AG09309 (cell line): Measurements from ENCODE around the gene MT1B.
"Not testable (repeated sequence)": the region's sequence is repeated elsewhere in the genome, so short reads cannot be mapped to it uniquely, and the experiment has no call there.

Experiments
- DNase-seq: peaks from one replicate; pipeline ENCODE4 v3.0.0-alpha.2; 2010; ENCODE audit warnings: low read depth
- H3K4me3 ChIP-seq: 2 replicates; pipeline ENCODE4 v1.5.1; 2011; ENCODE audit warnings: mild to moderate bottlenecking, low read depth, low read length, moderate library complexity; ENCODE audit not compliant: control insufficient read depth
- TF ChIP-seq, protein P1 (sequence below): IDR thresholded peaks from 2 replicates; pipeline ENCODE4 v1.5.1; 2011; ENCODE audit warnings: mild to moderate bottlenecking, low read depth, low read length, inconsistent platforms; ENCODE audit not compliant: insufficient read depth, control insufficient read depth; ENCODE audit errors: missing control alignments

MT1B gene

DNA sequence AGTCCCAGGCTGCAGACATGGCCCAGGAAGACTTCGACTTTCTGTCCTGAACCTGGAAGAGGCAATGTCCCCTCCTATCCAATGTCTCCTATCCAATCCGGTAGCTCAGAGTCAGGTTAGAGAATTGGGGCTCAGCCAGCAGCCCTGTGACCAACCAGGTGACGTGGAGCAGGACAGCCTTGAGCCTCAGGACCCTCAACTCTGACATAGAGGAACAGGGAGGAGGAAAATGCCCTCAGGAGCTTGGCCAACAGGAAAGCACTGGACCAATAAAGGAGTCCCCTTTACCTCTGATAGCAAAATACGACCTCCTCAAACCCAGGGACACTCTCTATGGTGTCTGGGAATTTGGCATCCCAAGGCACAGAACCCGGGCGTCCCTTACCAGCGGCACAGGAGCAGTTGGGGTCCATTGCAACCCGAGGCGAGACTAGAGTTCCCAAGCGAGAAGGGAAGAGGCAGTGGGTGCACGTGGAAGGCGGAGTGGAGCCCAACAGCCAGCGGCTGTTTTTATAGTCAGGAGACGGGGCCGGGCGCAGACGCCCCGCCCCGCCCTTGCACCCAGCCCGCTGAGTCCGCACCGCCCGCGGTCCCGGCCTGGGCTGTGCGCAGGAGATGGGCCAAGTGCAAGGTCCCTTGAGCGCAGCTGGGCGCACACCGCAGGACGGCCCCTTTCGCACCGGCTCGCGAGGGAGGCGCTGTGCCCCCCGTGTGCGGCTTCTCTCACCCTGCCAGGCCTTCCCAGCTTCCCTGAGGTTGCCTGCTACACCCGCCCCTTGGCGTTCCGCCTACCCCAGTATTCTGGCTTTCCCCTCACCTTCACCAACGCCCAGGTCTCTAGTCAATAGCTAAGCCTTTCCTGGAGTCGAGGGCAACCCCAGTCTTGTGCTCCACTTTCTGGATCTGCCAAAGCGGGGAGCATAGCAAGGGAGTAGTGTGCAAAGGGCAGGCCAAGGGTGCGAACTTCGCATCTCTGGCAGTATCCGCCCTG, 16.2 kb downstream of the MT1B start, which contains the start of gene MT1G:
Gene MT1G (minus strand): TSS at position 485 of the 991 bp plus-strand sequence. CDS start 72 bp downstream, at position 413.
- DNase-seq: no peak
- TF ChIP-seq, protein P1, sequence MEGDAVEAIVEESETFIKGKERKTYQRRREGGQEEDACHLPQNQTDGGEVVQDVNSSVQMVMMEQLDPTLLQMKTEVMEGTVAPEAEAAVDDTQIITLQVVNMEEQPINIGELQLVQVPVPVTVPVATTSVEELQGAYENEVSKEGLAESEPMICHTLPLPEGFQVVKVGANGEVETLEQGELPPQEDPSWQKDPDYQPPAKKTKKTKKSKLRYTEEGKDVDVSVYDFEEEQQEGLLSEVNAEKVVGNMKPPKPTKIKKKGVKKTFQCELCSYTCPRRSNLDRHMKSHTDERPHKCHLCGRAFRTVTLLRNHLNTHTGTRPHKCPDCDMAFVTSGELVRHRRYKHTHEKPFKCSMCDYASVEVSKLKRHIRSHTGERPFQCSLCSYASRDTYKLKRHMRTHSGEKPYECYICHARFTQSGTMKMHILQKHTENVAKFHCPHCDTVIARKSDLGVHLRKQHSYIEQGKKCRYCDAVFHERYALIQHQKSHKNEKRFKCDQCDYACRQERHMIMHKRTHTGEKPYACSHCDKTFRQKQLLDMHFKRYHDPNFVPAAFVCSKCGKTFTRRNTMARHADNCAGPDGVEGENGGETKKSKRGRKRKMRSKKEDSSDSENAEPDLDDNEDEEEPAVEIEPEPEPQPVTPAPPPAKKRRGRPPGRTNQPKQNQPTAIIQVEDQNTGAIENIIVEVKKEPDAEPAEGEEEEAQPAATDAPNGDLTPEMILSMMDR: no peak
- H3K4me3 ChIP-seq: no peak within 1 kb of the TSS

DNA sequence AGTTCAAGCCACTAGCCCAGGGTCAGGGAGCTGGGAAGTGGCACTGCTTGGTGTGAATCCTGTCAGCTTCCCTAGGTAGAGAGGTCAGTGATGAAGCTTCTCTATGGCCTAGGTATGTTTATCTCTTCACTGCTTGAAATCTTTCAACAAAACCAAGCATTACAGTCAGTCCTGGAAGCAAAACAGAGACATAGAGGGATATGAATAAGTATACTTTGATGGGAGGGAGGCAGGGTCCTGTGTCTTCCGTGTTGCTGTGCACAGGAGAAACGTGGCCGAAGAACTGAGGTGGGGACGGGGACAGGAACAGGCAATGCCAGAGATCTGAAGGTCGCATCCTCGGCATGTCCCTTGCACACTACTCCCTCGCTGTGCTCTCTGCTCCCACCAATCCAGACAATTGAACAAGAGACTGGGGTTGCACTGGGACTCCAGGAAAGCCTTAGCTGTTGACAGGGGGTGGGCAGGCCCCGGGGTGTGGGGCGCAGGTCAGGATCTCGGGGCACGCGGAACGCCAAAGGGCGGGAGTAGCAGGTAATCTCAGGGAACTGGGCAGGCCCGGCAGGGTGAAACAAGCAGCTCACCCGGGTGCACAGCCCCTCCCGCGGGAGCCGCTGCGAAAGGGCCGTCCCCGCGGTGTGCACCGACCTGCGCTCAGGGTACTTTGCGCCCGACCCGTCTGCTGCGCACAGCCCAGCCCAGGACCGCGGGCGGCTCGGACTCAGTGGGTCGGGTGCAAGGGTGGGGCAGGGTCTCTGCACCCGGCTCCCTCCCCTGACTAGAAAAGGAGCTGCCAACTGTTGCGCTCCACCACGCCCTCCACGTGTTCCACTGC, 17.5 kb downstream of the MT1B start, which contains the start of gene MT1H:
Gene MT1H (plus strand): TSS at position 810 of the 835 bp plus-strand sequence. CDS start 71 bp downstream, outside the sequence.
- H3K4me3 ChIP-seq: no peak within 1 kb of the TSS
- TF ChIP-seq, protein P1: no peak
- no peak for DNase-seq

GRCh38 chr16:56669840-56670619, 18.3 kb downstream of the MT1B start:
- no peak overlapping the region for H3K4me3 ChIP-seq
- TF ChIP-seq, protein P1: no peak
- no peak for DNase-seq

DNA sequence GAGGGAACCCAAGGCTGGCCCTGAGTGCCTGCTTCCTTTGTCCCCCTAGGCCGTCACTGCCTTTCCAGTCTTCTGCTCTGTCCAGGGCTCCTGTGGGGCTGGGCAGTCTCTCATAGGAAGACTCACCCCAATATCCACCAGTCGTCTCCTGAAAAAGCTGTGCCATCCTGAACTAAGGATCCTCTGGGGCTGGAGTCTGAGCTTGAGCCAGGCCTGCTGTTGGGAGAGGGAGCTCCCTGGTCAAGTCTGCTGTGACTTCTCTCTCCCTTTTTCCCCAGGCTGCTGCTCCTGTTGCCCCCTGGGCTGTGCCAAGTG, 18.9 kb downstream of the MT1B start:
- TF ChIP-seq, protein P1: no peak
- no peak overlapping the region for H3K4me3 ChIP-seq

GRCh38 chr16:56671691-56672090, 20.0 kb downstream of the MT1B start:
- not testable (repeated sequence) for H3K4me3 ChIP-seq, DNase-seq

More for the DNA sequence above, 18.9 kb downstream of the MT1B start:
- no peak for DNase-seq

- DNase-seq, H3K4me3 ChIP-seq: not testable (repeated sequence)
Observed at GRCh38 chr16:56672171-56672570, 20.5 kb downstream of the MT1B start.
